NCI-H2227 treated with DMSO at 0.1 percent for 48 hours (cell line): ENCODE results near the gene TIMM10.

Source experiments
- DNase-seq: peaks from one replicate; lab custom pipeline; 2025; lab: John Stamatoyannopoulos, UW

The TIMM10 gene

DNA sequence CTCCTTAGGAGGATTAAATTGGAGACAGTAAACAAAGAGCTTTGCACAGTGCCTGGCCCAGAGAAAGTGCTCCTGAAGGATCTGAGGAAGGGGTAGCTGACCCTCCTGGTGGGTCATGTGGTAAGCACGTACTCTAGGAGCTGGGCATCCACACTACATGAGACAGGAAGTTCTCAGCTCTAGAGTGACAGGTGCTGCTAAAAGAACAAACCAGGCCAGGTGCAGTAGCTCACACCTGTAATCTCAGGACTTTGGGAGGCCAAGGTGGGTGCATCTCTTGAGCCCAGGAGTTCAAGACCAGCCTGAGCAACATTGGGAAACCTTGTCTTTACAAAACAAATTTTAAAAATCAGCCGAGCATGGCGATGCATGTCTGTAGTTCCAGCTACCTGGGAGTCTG, 28.2 kb downstream of the TIMM10 start:
- DNase-seq: no peak

DNA sequence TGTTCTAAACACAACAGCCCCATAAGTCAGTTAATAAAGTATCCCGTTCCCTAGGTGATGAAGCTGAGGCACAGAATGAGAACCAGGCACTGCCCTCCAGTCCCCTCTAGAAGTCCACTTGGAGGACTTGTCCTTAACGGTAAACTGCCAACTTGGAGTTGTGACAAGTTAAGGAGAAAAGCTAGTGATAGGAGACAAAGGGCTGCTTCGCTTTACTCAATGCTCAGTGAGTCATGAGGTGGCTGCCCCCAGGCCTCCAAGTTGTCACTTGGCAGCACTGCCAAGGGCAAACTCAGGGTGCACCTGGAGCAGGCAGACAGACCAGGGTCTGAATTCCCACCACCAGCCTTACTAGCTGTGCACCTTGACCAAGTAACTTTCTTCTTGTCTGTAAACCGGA, 28.6 kb downstream of the TIMM10 start:
- no peak for DNase-seq

DNA sequence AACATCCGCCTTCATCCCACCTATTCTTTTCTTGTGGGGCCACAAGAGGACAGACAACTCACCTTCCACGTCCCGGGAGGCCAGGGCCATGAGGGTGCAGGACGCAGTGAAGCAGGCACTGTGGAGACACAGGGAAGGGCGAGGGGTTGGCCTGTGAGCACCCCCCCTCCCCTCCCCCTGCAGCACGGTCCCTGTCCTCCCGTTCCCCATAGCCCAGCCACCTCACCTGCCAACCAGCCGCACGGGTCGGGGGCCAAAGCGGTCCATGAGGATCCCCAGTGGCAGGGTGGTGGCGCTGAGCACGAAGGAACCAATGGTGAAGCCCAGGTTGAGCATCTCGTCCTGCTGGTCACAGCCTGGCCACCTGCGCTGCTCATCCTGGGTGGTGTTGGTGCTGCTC, 29.6 kb downstream of the TIMM10 start:
- no peak for DNase-seq

DNA sequence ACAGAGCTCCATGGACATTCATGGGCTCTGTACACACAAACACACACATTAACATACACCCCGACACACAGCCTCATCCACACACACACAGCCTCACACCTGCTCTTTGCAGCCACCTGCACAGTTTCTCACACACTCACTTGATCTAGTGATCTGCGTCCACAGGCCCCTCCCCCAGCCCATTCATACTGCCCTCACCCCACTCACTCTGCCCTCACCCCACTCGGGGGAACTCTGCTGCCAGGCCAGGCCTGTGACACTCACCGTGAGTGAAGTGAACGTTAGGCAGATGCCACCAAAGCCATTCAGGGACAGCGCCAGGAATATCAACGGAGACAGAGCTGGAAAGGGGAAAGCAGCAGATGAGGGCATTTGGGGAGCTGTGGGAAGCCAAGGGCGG, 30.0 kb downstream of the TIMM10 start:
- DNase-seq: no peak

DNA sequence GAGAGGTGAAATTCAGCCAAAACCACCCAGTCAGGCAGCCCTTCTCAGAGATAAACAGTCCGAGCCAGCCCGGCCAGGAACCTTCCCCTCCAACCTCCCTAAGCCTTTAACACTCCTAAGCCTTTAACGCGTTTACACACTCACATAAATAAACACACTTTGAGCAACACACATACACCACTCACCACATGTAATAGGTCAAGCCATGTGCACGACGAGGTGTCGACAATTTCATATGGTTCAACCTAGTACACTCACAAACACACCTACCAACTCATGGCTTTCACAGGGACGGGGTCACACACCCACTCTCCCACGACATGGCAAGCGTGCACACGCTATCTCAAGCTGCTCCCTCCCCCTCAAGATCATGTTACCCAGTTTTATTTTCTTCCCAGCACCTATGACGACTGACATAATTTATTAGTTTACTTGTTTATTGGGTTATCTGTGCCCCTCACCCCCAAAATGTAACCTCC, 30.5 kb downstream of the TIMM10 start:
- DNase-seq: no peak

DNA sequence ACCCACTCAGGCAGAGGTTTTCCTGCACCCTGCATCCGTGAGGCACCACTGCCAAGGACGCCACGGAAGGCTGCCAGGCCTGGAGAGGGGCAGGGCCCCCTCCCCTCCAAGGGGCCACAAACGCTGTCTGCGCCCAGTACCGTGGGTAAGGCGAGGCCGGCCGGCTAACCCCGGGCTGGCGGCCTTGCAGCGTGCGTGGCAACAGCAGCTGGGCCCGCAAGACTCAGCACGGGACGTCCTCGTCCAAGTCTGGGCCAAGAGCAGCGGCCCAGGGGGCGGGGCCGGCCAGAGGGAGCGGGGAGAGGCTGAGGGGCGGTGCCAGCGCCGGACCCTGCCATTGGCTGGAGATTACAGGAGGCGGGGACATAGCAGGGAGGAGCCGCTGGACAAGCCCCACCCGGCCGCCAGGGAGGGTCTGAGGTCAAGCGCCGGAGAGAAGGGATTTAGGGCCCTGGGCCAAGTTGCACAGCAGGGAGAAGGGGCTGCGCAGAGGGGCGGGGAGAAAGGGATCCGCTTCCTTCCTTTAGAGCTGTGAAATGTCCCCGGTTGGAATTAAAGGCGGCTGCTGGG, 31.1 kb downstream of the TIMM10 start:
- peak; percentile 45 for DNase-seq

DNA sequence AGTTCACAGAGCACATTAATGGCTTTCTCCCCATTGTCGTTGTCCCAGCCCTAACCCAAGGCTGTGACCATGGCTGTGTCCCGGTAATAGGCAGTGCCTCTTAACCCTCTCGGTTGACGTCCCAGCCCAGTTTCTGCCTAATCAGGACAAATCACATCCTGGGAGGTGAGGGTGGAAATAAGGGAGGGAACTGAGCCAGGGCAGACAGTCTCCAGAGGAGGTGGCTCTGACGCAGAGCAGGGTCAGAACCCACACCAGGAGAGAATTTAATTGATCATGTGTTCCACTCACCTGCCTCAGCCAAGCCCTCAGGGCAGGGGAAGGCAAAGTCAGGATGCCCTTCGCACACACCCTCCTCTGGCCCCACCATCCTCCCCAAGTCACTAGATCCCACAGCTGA, 32.0 kb downstream of the TIMM10 start:
- no peak for DNase-seq

DNA sequence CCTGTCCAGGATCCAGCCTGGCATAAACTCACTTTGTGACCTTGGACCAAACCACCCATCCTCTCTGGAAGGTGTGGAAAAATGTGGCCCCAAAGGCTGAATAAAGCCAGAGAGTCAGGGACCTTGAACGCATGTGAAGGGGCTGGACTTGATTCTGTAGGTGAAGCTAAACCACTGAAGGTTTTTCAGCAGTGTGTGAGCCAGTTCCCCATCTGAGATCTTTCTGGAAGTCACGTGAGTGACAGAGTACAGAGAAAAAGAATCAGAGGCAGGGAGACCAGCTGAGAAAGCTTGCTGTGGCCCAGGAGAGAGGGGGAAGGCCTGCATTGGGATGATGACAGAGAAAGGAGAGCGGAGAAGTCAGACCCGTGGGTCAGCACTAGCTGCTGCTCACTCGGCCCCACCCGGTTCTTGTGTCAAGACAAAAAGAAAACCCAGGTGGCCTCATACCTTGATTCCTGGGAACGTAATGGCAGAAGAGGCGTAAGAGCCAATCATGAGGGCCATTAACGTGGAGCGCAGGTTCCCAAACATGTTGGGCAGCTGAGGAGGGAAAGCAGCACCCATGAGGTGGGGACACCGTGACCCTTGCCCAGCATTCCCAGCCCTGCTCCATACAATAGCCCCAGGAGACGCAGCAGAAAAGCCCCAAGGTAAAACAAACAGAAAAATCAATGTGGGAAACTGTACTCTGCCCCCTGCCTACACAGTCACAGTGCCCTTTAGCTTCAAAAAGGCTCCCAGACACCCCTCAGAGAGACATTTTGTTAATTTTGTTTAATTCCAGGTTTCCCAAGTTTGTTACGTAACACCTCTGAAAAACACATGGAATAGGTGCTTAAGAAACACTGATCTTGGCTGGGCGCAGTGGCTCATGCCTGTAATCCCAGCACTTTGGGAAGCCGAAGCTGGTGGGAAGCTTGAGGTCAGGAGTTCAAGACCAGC, 33.0 kb downstream of the TIMM10 start:
- no peak for DNase-seq

DNA sequence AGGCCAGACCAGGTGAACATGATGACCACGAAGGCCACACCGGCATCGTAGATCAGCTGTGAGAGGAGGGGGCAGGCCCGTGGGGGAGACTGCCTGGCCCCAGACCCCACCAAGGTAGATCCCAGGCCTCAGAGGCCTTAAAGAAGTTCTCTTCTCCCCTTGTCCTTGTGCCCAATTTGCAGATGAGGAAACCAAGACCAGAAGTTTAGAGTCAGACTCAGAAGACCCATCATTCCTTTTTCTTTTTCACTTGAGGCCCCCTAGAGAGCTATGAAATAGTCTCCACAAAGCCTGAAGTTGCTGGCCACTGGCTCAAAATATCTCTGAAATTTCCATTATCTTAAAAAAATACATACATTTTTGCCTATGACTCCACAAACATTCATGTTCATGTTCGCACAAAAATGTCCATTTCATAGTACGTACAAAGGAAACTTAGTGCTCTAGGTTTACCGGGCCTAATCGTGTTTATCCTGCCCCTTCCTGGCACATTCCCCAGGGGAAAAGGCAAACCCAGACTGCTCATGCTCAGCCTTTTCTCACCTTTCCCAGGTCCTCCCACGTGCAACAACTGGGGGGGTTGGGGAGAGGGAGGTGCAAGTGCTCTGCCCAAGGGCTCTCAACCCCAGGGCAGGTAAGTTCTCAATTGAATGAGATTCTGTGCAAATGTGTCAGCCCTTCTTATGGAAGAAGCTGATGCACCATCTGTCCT, 34.3 kb downstream of the TIMM10 start:
- no peak for DNase-seq

DNA sequence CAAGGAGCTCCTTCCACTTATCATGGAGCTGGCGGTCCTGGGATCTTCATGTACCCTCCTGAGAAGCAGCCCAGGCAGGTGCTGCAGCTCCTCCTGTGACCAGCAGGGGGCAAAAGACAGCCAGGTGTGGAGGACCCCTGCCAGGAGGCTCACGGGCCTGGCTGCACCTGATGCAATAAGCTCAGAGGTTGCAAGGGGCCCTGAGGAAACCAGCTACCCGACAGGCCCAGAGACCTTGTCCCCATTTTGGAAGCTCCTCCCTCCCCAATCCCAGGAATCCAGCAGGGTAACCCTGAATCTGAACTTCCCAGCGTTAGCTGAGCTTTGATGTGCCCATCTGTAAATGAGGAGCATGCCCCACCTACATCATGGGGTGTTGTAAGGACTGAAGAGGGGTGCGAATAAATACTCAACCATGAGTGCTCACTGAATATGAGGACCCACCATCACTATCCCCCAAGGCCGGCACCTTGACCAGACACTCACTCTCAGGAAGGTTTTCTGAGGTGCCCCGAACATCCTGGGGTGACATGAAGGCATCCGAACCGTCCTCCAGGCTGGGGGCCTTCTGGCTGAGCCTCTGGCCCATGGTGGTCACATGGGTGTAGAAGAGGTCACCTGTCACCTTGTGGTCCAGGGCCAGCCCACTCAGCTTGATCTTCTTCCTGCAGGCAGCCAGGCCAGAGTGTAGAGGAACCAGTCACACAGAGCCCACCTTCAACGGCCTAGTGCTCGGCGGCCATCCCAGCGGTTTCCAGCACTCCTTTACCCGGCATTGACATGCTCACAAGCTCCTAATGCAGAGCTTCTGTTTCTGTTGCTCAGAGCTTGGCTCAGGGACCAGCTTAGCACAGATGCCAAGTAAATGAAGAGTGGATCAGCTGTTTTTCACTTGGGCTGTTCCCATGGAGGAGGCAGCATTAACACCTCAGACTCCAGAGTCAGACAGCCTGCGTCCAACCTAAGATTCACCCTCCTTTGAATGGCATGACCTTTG, 36.7 kb downstream of the TIMM10 start:
- no peak for DNase-seq

DNA sequence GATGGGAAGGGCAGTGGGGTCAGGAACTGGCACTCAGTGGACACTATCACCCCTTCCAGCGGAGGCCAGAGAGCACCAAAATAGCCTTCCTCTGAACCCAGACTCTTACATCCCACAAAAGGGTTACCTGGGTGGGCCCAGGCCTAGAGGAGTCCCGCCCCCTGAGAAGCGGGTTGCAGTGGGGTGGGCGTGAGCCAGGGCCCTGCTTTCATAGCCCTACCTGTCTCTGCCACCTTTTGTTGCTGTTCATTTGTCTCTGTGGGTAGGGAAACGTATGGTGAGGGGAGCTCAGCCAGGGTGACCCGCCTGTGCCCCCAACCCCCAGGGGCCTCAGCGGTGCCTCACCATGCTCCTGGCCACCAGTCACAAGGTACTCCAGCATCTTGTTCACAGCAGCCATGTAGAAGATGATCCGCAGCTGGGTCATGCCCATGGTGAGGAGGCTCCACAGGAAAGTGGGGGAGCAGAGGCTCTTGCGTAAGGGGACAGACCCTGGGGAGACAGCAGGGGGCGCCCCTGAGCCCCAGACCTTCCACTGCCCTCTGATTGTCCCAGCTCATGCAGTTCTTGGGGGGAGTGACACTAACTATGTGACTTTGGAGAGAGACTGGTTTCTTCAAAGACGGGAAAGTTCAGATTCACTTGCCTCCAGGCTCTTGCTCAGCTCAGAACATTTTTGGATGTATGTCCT, 39.0 kb downstream of the TIMM10 start:
- no peak for DNase-seq

DNA sequence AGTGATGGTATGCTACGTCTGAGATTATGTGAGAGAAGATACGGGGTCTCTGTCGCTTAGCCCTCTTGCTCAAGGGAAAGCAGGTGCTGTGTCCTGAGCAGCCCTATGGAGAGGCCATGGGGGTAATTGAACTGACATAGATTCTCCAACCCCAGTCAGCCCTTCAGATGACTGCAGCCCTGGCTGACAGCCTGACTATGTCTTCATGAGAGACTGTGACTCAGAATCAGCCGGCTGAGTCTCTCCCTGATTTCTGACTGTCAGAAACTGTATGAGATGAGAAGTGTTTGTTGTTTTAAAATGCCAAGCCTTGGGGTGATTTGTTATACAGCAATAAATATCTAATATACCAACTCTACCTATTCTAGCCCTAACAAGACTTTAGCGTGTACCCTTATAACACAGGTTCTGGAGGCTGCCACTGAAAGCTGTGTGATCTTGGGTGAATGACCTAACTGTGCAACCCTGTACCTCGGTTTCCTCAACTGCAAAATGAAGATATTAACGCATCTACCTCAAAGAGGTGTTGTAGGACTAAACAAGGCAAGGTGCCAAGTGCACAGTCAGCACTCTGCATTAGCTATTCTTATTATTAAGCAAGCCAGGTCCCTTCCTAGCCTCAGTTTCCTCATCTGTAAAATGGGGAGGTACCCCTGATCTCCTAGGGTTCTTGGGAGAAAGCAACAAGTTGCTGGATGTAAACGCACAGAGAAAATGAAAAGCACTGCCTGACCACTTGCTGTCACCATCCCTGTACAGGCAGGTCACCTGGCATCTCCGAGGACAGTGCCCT, 39.9 kb downstream of the TIMM10 start:
- no peak for DNase-seq

DNA sequence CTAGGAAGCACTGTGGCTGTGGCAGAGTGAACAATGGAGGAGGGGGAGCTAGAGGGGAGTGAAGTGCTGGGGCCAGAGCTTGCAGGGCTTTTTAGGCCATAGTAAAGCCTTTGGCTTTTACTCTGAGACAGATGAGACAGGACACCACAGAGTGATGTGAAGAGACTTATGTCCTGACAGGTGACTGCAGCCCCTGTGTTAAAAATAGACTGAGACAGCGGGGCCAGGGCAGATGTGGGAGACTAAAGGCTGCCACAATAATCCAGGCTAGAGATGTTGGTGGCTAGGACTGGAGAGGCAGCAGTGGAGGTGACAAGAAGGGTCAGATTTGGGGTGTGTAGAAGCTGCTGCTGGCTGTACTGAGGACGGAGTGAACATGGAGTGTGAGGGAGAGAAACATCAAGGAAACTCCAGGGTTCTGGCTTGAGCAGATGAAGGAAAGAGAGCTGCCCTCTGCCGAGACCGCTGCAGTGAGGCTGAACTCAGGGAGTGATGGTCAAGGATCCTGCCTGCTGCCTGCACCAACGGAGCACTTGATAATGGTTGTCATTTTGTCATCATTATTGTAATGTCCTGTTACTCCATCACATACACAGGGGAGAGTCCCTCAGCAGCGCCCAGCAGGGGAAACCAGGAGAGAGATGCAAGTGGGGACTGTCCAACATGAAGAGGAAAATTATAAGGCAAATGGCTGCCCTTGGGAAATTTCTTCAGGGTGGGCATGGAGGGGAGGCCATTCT, 42.5 kb downstream of the TIMM10 start:
- no peak for DNase-seq

DNA sequence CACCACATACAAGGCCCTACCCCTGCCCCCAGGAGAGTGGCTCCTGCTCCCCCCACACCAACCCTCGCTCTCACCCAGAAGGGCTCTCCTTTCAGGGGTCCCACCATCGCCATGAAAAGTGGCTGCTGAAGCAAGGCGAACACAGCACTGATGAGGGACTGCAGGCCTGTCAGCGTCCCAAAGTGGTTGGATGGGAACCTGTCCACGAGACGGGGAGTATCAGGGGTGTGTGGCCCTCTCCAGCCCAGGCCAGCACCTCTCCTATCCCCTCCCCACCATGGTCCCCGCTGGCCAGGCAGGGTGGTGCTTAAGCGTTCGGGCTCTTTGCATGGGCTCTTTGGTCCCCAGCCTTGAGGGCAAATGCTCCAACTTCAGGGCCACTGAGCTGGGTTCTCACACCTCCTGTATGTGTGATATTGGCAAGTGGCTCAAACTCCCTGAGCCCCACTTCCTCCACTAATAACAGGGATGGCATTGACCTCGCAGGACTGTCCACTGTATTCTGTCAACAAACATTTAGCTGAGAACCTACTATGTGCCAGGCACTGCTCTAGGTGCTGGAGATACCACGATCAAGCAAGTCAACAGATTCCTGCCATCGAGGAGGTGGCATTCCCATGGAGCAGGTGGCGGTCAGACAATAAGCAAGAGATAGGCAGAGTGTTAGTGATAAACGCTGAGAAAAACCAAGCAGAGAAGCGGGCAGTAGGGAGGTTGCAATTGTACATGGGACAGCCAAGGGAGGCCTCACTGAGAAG, 43.4 kb downstream of the TIMM10 start:
- no peak for DNase-seq

DNA sequence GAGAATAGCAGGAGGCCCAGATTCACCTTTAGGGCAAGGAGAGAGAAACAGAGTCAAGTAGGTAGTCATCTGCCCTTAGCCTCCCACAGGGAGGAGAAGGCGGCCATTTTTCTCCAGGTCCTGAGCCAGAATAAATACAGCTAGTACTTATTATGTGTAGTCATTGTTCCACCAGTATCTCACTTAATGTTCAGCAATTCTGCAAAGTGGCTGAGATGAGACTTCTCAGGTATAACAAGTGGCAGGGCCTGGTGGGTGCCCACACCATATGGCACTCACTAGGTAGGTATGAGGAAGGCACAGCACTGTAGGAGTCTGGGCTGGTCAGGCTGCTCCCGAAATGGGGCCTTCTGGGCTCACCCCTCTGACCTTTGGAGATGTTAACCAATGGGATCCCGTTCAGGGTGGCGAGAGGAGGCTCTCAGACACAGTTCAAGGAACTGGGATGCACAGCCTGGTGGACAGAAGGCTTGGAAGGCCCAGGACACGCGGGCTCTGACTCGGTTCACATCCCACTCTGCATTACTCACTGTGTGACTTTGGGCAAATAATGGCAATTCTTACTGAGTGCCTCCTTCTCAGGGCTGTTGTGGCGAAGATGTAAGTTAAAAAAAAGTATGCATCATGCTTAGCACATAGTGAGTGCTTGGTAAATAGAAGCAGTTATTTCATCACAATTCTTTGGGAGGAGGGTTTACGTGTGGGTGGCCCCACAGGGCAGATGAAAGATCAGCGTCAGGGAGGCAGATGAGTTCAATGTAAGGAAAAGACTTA, 45.1 kb downstream of the TIMM10 start:
- no peak for DNase-seq

DNA sequence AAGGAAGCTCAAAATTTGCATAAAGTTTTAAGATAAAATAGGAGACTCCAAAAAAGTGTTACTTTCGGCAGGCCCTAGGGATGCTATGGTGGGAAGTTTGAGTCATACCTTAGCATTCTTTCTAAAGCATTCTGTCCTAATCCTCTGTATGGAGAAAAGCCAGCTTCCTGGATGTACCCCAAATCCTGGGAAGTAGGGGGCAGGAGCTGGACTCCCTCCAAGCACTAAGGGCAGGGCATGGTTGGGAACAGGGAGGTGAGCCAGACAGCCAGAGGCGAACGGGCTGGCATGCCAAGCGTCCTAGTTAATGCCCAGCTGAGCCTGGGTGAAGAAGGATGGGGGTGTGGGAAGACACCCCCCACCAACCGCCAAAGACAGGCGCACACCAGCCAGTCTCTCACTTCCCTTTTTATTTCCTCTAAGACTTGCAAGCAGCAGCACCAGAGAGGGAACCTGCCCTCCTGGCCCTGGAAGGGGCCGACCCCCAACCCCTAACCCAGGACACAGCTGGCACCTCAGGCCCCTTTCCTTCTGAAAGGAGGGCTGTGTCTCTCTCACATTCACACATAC, 46.3 kb downstream of the TIMM10 start:
- no peak for DNase-seq

DNA sequence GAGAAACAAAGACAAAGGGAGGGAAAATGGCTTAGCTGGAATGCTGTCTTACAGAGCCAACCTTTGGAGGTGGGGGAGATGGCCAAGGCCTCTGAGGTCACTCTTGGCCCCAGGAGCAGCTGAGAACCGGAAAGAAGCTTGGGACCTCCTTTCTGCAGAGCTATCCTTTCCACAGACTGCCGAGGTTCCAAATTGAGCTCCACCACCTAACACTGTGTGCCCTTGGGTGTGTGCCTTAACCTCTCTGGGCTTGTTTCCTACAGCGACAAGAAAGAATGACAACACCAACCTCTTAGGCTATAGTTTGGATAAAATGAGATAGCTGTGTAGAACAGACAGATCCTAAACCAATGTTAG, 47.0 kb downstream of the TIMM10 start:
- DNase-seq: no peak
